Effector CD8-positive, alpha-beta T cell (primary cell): ENCODE results near the gene DNM3.

Source experiments
- DNase-seq: peaks from one replicate; lab custom pipeline; 2025; lab: John Stamatoyannopoulos, UW

Gene DNM3

DNA sequence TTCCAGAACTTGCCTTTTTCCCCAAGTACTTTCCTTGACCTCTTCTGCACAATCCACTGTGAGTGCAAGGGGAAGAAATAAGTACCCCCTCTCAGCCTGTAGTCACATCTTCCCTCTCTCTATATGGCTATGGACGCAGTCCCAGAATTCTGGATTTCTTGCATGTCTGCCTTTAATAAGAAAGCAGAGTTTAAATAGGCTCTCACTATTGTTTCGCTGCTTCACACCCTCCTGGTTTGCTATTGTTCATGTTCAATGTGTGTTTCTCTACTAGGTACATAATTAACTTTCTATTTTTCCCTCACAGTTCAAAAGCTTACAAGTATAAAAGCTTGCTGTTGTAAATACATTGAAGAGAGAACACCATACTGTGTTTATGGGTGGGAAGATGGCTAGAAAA lies 397.7 kb downstream of the DNM3 start:
- no peak for DNase-seq

DNA sequence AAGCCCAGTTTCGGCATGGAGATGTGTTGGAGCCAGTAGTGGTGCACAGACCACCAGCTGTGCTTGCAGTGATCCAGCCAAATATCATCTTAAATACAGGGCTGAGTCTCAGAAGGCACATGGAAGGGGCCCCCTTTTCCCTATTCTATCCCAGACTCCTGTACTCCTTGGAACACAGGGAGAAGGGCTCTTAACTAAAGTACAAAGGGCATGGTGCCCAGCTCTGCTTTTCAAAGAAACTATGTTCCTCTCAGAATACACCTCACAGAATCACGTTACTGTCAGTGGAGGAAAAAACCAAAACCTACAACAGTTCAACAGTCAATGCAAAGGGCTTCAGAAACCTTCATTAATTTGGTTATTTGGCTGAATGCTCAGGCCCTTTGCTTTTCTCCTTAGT lies 398.6 kb downstream of the DNM3 start:
- DNase-seq = no peak

DNA sequence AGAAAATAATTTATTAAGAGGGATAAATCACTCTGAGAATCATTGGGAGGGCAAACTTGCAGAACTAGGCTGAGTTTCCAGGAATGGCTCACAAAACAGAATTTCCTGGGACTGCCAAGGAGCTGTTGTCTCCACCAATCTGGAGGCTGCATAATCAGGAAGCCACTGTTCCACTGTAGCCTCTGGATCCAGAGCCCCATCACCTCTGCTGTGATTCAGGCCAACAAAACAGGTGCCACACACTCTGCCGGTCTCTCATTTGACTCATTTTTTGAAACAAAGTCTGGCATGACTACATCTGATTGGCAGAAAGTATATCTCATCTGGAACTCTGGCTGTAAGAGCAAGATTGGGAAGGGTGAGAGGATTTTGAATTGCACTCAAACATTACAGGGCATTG lies 400.2 kb downstream of the DNM3 start:
- no peak for DNase-seq

DNA sequence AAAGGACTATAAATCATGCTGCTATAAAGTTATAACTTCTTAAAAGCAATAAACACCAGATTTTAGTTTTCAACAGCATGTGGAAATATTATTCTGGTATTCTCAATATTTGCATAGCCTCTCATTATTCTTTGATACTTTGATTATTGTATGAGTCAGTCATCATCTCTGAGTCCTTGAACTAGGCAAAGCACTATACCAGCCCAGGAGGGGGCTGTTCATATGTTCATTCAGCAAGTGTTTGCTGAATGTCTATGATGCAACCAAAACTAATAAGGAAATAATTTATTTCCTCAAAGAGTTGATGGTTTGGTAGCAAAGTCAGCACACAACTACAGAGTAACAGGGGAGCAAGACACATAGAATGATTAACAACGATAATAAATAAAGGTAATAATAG lies 403.6 kb downstream of the DNM3 start:
- DNase-seq = no peak

DNA sequence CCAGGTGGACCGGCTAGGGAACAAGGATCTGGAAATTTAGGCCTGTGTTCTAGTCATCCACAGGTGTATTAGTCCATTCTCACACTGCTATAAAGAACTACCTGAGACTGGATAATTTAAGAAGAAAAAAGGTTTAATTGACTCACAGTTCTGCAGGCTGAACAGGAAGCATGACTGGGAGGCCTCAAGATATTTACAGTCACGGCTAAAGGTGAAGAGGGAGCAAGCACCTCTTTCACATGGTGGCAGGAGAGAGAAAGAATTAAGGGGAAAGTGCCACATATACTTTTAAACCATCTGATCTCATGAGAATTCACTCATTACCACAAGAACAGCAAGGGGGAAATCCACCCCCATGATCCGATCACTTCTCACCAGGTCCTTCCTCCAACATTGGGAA lies 404.5 kb downstream of the DNM3 start:
- no peak for DNase-seq

DNA sequence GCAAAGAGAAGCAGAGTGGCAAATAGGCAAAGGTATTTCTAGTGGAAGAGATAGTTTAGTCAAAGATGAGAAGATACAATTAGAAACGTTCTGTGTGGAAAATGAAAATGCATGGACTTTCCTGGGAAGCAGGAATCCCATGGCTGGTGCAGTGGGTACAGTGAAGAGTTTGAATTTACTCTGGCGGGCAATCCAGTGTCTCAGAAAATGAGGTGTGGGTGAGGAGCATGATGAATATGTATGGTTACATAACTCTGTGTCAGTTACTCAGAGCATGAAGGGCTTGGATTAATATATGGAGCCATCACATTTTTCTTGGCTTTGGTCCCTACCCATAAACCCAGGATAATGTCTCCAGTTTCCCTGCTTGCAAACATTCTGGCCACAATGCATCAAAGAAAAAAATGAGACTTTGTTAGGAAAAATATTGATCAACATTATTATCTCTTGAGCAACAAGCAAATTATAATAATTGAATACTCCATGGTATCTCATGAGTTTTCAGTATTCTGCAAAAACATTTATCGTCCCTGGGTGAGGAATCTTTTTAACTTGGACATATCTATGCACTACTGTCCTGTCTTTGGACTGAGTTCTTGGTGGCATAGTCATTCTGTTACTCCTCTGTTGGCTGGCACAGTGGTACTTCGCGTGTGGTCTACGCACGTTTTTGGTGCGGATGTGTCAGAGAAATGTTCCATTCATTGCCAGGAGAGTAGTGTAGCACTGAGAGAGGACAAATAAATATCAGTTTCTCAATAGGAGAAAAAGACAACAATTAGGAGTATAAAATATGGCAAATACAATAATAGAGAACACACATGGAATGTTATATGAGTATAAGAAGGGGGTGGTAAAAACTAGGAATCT lies 405.5 kb downstream of the DNM3 start:
- DNase-seq = no peak

DNA sequence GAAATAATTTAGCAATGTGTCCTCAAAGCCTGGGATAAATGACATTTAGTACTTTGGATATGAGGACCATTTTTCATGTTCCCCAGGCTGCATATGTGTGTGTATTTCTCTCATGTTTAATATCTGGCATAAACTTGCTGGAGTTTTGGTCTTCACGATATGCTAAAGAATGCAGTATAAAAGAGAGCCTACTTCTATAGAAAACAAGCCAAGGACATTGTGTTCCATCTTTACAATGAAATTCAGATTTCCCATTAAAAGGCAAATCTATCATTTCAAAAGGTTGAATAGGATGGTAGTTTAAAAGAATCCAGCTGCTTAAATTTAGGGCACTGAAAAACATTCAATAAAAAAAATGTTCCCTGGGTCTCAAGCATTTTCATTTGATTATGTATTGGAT lies 410.2 kb downstream of the DNM3 start:
- no peak for DNase-seq

DNA sequence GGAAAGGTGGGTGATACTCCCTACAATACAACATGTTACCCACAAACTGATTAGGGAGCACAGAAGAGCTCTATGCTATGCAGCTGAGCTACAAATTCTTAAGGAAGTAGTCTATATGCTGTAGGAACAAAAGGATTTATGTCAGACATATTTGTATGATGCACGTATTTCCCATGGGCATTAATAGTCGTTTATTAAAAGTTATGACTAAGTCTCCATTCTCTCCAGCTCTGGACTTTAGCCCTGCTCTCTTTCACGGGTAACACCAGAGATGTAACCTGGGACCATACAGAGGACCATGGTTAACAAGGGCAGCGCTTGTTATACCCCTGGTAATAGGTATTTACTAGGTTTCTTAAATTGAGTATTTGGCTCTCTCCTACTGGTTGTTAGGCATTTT lies 411.0 kb downstream of the DNM3 start:
- no peak for DNase-seq

DNA sequence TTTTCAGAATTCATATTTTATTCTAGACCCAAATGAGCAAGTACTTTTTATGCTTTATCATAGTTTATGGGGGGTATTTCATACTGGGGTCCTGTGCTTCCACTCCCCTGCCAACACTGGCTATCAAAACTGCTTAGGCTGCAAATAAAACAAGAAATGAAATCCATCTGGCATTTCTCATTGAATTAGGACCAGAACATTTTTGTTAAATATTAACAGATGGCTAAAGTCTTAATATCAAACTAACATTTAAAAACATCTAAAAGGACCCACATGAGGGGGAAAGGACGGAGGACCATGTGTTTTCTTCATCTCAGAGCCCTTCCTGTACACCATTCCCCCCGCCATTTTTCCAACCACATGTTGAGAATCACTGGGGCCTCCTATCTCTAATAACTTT lies 411.7 kb downstream of the DNM3 start:
- no peak for DNase-seq

DNA sequence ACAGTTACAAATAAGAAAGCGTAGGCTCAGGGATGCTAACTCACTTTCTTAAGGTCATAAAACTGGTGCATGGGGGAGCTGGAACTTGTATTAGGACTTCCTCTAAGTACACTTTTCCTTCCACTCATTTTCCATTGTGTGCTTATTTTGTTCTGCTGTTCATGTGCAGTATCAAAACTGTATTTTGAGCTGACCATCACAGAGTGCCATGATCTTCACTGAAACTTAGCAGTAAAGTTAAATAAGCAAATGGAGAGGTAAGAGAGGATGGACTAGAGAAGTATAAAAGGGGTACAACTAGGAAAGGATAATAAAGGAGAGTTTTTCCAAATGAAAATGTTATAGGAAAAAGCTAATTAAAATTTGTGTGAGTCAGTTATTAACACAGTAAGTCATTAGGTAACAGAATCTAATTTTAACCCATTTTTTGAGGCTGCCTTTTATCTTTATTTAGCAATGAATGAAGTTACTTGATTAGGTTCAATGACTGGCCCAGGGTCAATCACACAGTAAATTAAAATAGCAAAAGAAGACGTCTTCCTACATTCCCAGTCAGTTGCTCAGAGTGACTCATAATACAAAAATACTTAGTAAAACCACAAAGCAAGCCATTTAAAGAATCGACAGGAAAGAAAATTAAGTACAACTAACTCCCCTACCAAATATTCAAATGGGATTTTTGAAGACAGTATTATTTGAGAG lies 413.4 kb downstream of the DNM3 start:
- no peak for DNase-seq

DNA sequence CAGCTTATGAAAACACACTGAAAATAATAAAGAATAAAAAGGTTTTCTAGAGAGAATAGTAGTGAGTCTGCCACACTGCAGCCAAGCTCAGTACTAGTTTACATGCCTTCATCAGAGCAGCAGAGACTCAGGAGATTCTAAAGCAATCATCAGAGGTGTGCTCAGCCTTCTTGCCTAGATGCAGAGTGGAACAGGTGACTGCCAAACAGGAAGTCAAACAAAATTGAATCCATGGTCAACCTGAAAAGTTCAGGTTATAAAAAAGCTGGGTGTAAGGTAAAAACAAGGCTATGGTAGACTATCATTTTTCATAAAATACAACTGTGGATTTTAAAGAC lies 413.9 kb downstream of the DNM3 start:
- DNase-seq = no peak

DNA sequence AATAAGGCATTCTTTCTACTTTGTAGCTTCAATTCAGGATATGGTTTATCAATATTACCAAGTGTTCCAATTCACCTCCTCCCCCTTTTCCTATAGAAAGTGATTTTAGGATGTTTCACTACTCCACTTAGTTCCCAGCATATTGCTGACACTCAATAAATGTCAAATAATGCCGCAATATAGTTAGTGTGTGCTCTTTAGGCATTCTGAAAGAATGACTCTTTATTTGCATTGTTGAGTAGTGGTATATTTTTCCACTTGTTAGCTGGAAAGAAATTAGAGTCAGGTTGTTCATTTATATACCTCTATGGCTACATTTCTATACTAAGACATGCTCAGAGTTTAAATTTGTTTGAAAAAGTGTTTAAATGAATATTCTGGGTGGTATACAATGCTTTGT lies 424.6 kb downstream of the DNM3 start:
- no peak for DNase-seq

DNA sequence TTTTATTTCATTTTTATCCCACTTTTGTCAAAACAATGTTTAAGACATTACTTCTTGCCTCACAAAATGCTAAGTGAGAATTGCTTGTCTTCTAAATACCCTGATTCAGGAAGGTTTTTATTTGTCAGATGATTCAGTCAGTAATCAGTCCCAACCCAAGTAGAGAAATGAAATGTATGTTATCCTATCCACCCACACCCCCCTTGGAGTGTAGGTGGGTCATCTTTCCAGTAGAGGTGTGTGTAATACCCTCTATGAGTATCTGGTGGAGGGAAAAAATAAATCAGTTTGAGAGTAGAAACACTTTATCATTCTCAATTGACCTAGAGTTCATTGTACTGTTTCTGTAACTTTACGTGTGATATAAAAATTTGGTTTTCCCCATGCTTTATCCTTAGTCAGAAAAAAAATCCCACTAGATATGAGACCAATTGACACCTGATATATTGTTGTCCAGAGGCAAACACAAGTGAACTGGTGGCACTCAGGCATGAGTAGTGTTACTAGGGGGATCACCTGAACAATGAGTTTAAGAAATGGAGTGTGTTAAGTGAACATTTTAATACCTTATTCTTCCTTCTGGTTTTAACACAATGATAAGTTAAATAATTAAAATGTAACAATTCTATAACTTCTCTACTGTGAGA lies 425.4 kb downstream of the DNM3 start:
- no peak for DNase-seq

DNA sequence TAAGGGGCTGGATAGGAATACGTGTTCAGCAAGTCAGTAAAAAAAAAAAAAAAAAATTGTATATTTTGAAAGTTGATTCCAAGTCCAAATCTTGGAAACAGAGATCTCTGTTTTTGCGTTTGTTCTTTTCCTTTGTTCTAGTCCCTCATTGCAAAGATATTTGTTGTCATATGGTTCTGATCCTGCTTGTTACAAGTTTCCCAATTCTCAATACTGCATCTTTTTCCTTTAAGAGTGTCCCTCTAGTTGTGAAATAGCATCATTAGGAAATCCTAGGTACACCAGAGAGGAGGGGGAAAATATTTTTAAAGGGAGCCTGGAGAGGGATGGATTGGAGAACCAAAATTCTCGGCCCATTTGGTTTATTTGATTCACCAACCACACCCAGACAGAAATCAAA lies 426.9 kb downstream of the DNM3 start:
- DNase-seq = no peak

DNA sequence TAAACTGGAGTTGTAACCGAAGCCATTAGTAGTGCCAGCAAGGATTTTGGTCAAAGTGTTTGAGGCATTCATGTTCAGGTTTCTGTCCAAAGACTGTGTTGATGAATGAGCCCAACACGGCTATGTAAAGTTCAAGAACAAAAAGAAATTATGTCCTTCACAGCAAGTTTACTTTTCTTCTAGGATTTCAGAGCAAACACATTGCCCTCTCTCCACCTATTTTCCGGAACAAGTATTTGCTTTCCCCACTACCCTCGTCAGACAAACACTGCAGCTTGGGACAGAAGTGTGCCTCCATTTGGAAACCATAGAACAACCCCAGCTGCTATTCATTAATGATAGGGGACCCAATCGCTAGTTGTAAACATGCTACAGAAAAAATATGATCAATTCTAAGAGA lies 427.8 kb downstream of the DNM3 start:
- no peak for DNase-seq

DNA sequence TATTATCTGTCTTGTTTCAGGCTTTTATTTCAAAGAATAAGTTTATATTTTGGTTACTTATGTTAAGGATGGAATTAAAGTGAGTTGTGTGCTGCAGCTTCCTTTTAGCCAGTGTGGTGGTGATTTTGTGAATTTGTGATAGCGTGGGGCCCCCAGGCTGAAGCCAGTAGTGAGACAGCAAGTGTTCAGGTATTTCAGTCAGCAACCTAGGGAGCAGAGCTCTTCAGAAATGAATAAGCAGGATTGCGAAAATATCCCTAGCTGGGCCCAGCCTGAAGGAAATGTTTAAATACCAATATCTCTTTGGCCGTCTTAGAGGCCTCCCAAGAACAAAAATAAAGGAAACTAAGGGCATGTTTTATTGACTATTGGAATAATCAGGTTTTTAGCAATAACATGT lies 428.3 kb downstream of the DNM3 start:
- no peak for DNase-seq

DNA sequence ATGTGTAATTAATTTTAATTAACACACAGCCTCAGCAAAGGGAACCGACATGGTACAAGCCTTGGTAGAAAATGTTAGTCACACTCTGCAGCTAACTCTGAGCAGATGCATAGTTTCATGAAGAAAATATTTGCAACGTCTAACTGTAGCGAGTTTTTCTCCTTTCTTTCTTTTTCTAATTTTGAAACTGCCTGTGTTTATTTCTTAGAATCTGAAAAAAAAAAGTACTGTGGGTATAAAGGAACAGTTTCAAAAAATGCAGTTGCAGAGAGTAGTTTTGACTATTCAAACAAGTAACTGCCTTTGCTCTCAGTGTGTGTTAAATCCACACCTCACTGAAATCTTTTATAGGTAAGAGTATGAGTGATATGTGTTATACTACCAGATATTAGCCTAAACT lies 429.3 kb downstream of the DNM3 start:
- DNase-seq = no peak

DNA sequence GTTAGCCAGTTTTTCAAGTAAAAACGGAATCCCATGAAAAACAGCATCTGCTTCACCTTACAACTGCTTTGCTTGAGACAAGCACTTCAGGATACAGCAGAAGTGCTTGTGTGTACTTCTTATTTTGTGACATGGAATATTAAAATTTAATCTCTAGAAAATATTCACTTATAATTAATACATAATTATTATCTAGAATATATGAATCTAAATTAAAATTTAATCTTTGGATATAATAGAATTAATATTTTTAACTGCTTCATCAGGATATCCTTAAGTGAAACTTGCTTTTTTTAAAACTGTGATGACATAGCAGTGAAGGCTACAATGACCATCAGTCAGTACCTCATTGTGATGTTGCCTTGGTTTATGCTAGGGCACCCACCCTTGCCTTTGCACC lies 430.8 kb downstream of the DNM3 start:
- DNase-seq = no peak

DNA sequence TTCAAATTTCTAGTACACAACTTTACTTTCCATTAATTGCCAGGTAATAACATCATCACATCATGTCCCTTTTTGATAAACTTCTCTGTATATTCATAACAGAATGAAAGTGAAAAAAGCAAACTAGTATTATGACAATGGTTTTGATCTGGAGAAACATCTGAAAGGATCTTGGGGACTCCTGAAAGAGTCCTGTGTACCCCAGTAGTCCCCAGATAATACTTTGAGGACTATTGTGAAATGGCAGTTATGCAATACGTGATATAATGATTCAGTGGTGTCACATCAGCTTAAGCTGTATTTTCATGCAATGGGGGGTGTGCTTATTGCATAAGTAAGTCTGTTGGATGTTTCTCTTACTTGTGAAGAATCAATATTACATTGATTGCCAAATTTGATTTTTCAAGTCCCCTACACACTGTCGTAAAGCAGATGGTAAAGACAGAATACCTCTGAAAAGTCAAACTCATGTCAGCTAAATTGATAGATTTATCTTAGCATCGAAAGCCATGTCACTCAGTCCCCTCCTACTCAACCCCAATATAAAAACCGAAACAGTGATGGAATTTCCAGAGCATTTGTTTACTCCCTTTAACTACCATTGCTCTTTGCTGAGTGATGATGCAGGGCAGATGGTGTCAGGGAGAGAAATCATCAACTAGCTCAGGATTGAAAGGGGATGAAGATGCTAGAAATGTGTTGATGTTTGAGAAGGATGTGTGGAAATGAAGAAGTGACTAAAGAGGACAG lies 432.5 kb downstream of the DNM3 start:
- no peak for DNase-seq

DNA sequence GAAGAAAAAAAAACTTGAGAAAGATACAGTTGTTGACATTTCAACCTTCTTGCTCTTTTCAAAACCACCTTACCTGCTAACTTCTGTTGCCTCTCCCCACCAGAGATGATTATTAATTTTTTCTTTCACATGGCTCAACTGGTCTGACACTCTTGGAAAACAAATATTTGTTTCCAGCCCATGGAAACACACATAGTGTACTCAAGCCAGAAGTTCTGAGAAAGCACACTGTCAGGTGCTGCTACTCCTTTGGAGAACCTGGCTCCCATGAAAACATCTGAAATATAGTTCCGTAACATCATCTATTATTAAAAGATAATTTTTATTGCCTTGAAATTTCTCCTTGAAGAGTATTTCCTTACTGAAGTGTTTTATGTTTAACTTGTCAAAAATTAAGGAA lies 434.2 kb downstream of the DNM3 start:
- DNase-seq = no peak

DNA sequence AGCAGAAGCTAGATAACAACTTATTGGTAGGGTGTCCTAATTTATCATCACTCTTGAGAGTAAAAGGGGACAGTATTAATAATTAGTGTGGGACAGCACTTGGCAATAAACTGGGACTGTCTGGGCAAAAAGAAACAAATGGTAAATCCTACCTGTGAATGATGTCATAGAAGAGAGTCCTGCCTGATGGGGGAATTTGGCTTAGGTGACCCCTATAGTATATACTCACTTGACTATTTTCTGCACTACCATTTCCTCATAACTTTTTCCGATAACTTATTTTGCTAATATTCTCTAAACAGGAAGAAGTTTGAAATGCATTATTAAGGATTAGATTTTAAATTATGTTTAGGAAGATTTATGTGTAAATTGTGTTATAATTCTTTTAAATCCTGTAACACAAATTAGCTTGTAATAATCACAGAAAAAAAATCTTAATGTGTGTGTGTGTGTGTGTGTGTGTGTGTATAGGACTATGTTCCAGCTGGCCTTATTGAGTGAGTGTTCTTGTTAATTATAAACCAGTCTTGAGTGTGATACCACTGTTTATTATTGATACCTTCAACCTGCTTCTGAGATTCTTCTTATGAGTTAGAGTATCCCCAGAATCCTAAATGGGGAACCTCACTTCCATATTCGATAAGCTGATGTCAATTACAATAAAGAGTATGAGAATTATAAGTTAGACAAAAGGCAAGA lies 435.0 kb downstream of the DNM3 start:
- DNase-seq = no peak

DNA sequence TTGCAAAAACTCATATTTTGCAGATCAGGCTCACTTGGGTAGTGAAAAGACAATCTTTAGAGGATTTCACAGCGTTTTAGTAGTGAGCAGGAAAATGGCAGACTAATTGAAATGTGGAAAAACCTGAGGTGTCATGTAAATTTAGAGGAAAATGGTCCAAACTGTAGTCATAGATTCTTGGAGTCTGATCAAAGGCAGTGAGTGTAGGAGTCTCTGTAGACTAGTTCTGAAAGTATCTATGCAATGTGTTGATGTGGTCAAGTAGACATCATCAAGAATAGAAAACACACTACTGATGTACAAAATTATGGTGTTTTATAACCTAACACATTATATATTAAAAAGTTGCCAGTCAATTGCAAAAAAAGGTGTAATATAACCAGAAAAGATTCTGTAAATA lies 436.0 kb downstream of the DNM3 start:
- no peak for DNase-seq
